HG03565 (cell line): Measurements from ENCODE around the gene FNTB.

Source experiments
- ATAC-seq: cut with Tn5 transposase; IDR thresholded peaks from one replicate; pipeline ENCODE4 v1.9.1; 2021; ENCODE audit warnings: mild to moderate bottlenecking, moderate library complexity; ENCODE audit not compliant: unreplicated experiment

The FNTB gene

DNA sequence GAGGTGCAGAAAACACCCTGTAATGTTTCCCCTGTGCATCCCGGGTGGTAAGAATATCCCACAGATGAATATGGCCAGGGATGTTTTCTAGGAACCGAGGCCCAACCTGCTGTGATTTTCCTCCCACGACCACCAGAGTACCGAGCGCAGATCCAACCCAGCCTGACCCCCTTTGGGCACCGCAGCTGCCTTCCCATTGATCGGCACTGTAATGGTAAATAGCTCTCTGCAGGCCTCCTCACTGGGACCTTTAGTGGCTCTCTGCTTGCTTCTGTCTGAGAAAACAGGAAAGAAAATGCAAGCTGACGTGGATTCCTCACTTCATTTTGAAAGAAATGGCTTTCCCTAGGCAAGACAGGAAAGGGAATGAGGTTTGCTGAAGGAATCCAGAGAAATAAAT lies 12.1 kb upstream of the FNTB start:
- ATAC-seq = no peak

DNA sequence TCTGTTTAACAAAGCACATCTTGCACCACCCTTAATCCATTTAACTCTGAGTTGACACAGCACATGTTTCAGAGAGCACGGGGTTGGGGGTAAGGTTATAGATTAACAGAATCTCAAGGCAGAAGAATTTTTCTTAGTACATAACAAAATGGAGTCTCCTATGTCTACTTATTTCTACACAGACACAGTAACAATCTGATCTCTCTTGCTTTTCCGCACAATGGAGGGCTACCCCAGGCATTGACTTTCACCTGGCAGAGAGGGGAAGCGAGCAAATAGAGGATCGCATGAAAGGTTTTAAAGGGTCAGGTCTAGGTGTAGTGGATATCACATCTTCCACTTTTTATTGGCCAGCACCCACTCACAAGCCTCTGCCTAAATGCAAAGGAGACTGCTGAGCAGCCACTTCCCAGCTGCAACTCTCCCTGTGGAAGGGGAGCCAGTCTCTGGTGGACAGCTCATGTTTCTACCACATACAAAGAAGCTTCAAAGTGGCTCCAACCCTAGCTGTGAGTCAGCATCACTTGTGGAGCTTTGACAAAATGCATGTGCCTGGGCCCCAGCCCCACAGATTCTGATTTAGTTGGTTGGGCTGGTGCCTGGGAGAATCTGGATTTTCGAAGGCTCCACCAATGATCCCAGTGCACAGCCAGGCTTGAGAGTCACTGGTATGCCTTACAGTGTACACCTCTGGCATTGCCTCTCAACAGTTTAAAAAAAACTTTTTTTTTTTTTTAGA lies 7.2 kb upstream of the FNTB start:
- ATAC-seq = no peak

DNA sequence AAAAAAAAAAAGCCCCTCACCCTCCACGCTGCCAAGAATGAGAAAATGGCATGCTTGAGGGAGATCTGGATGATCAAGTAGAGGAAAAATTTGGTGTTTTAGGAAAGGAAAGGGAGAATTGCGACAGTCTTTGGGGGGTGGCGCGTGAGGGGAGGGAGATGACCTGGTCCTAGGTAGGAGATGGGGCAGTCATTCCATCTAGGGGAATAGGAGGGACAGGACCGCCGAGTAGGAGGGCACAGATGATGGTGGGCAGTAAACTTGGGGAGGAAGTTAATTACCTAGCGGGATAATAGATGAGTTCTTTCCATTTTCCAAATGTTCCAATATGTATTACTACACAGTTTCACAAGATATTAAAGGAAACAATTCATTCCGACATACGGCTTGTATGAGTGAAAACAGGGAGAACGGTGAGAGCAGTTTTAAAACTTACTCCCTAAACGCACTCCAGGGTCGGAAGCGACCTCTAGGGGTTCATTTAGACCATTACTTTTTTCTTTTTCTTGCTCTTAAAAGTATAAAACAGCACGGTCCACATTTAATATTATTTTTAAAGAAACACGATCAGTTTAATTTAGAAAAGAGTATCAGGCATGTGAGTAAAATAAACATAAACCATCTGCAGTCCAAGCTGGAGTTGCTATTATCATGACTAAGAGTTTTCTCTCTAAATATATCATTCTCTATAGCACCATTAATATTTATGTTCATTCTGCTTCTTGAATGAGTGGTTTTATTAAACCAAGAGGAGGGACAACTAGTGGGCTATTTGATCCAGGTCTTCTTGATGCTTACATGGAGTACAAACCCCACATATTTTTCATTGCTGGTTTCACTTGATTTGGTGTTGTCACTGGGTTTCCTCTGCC lies 3.0 kb upstream of the FNTB start:
- no peak for ATAC-seq

DNA sequence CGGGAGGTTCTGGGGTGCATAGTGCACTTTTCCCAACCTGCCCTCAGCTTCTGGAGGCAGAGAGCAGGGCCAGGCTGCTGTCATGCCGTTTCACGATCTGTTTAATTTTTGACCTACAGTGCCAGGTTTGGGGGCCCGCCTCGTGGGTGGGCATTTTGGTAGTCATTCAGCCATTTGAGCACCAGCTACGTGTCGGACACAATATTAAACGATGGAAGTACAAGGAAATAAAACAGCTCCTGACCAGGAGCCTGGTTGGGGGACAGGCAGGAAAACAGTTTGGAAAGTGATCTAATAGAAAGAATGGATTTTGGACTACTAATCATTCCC lies 708 bp downstream of the FNTB start:
- no peak for ATAC-seq

DNA sequence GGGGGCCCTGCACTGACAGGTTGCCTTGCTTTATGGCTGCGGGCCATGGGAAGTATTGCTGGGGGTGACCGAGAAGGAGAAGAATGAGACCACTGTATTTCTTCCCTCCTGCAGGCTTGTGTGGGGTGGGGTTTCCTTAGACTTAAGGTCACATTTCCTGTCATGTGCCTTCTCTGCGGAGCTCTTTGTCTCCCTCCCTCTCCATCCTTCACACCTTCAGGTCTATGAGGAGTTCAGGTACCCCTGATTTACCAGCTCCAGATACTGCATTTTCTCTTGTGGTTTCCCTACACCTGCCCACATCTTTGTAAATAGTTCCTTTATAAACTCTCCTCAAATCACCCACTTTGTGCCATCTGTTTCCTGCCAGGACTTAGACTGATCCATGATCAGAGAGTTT lies 3.6 kb downstream of the FNTB start:
- no peak for ATAC-seq

DNA sequence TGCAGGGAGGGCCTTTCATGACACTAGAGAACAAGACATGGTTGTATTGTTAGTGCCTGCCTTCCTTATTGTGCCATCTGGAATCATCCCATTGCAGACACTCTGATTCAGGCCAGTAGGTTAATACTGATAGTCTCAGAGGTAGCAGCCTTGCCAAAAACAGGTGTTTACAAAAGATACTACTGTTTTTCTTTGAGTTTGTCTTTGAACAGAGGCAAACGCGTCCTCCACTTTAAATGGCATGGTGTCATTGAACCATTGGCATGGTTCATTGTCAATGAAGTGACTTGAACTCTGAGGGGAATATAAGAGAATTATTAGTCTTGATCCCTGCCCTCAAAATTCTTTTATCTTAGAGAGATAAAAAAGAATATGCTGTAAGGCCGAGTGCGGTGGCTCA lies 4.2 kb downstream of the FNTB start:
- ATAC-seq = no peak

DNA sequence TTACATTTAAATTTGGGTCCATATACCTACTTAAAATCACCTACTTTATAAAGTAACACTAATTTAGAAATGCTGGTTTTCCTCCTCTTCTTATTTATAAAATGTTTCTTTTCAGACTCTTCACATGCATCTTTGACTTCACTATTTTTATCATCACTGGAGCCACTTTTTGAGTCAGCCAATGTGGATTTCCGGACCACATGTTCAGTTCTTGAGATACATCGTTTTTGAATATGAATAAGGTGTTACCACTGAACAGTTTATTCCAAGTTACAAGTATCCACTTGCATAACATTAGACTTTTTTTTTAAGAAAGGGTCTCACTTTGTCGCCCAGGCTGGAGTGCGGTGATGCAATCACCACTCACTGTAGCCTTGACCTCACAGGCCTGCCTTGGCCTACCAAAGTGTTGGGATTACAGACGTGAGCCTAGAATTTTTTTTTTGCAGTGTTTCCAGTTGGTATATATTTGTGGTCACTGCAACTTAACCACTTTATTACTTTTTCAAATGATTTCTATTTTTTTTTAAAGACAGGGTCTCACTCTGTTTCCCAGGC lies 5.7 kb downstream of the FNTB start:
- no peak for ATAC-seq

DNA sequence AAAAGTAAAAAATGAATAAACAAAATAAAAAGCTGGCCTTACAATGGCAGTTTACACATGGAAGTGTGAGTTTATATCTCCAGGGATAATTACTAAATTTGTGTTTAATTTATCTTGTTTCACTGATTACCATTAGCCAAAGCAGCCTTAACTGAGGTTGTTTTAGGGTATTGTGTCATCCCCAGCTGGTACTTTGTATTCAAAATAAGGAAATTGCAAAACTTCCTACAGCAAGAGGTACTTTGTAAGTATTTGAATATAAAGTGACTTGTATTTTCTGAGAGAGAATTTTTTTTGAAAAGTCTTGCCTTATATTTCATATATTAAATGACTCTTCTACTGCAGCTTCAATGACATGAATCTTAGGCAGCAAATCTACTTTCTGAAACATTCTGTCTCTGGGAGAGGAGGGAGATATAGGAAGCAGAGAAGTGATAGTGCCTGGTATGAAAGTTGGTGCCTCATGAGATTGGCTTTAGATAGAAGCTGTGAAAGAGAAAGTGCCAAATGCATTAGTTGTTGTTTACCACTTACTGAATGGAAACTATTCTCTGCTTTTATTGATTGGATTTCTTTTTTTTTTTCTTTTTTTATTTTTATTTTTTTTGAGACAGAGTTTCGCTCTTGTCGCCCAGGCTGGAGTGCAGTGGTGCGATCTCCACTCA lies 6.7 kb downstream of the FNTB start:
- no peak for ATAC-seq

DNA sequence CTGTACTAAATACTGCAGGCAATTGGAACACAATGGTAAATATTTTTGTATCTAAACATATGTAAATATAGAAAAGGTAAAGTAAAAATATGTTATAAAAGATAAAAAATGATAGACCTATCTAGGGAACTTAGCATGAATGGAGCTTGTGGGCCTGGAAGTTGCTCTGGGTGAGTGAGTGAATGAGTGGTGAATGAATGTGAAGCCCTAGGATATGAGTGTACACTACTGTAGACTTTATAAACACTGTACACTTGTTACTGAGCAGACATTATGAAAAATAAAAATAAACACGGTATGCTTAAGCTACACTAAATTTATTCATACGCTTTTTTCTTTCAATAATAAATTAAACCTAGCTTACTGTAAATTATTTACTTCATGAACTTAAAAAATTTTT lies 7.8 kb downstream of the FNTB start:
- no peak for ATAC-seq

DNA sequence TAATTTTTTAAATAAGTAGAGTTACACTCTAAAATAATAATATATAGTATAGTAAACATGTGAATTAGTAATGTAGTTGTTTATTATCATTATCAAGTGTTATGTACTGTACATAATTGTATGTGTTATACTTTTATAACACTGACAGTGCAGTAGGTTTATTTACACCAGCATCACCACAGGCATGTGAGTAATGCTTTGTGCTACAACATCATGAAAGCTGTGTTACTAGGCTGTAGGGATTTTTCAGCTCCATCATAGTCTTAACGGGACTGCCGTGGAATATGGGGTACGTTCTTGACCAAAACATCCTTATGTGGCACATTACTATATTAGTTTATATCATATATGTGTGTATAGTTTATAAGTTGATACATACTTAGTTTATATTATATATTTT lies 8.6 kb downstream of the FNTB start:
- no peak for ATAC-seq

DNA sequence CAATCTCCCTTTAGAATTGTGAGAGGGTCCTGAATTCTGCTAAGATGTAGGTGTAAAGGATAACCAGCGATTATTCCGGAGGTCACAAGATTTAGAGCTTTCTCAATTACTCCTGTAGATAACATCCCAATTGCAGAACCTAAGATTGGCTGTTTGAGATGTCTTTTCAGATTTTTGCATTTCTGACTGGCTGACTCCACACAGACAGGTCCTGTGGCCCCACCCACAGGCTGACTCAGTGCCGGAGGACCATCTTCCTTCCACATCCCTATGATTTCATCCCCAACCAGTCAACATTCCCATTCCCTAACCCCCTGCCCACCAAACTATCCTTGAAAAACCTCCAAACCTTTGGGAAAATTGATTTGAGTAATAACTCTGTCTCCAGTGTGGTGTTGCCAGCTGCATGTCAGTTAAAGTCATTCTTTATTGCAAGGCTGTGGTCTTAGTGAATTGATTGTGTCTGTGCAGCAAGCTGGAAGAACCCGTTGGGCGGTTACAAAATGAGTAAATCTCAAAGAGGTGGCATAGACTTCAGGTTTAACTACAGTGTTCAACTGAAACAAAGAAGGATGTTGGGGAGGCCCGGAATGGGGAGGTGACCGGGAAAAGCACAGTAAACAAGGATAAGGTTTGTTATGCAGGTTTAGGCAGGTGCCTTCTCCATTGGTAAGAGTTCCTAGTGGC lies 10.6 kb downstream of the FNTB start:
- no peak for ATAC-seq

DNA sequence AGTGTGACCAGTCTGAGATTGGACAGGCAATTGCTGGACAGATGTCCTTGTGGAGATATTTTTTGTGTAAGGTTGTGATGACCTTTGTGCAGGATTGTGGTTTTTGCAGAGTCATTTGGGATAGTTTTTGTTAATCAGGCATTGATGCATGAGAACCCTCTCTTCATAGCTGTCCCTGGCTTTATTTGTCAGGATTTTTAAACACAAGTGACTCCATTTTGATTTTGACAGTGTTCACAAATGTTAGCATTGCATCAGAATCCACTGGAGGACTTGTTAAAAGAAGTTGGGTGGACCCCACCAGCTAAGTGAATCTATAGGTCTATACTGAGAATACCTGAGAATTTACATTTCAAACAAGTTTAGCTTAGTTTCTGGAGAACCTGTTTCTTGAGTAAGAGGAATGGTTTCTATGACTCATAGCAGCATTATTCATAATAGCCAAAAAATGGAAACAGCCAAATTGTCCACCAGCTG lies 11.8 kb downstream of the FNTB start:
- no peak for ATAC-seq

DNA sequence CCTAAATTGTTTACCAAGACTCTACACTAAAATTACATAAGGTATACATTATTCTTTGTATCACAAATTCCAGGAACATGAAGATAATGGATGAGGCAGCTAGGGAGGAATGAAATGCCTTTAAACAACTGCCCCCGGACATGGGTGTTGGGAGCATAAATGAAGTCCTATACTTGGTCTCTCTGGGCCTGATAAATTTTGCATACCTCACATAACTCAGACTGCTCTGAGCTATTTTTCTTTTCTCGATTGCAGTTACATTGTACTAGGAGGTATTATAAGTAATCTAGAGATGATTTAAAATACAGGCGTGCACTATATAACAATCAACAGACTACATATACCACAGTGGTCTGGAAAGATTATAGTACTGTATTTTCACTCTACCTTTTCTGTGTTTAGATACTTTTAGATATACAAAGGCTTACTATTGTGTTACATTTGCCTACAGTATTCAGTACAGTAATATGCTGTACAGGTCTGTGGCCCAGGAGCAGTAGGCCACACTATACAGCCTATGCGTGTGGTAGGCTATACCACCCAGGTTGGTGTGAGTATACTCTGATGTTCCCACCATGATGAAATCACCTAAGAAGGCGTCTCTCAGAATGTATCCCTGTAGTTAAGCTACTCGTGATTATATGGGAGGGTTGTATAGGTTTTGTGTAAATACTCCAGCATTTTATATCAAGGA lies 14.3 kb downstream of the FNTB start:
- ATAC-seq = no peak

DNA sequence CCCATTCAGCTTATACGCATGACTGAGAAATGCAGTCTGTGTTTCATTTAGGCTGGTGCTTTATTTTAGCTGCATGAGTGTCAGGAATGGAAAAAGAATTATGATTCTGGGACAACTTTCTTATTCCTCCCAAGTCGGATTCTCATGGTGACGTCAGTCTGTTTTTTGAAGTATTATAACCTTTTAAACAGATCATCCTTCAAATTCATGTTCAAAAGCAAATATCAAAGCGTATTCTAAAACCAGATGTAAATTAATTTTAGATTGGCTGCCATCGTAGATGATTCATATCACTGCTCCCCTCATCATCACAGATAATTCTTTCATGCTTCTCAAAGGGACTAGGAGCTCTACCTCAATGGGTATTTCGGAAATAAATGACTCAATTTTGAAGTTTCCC lies 15.0 kb downstream of the FNTB start:
- ATAC-seq = no peak

DNA sequence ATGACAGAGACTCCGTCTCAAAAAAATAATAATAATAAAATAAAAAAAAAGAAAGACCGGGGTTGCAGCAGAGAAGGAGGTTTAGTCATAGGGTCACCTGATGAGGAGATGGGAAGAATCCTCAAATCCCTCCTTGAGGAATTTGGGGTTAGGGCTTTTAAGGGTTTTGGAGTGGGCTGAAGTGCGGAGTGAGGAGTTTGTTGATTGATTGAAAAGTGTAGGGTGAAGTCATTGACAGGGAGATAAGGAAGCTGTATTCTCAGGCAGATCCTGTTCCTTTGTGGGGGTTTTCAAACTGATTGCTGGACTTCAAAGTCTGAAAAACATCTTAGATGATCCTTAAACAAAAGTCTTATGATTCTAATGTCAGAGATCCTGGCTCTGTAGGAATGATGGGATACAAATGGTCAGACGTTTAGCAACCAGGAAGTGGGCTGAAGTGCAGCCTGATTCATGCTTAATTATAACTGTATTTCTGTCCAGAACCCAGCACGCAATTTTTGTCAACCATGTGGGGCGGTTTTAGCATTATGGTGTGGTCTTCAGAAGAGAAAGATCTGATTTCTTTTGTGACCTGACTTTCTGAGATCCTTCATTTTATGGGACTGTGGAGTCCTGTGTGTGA lies 16.0 kb downstream of the FNTB start:
- no peak for ATAC-seq

DNA sequence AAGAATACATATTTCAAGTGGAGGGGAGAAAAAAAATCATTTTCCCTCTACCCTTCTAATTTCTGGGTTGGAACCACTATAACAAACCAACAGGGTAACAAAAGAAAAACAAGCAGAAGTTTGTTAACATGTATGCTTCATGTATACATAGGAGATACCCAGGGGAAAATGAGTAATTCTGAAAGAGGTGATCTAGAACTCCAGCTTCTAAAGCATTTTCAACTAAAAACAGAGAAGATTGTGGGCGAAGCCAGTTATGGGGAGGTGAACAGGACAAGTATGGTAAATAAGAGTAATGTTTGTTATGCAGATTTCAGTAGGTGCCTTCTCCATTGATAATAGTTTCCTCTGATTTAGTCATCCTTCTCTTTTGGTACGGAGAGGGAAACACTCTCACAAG lies 16.7 kb downstream of the FNTB start:
- ATAC-seq = peak; percentile 58

DNA sequence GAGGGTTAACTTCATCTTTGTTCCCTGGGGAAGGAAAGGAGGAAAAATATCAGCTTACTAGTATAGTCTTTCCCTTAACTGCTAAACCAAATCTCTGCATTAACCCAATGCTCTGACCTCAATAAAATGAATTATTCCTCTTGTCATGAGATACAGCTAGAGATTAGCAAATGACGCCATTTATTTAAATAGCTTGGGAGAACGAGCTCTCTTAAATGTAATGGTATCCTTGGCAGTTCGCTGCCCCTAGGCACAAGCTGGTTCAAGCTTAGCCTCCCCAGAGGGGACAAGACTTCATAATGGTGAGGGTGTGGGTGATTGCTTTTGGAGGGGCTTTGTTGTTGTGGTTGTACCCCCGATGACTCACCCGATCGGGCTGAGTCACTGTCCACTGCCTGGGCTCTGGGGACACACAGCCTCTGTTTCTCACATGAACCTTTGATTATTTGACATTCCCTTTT lies 19.6 kb downstream of the FNTB start:
- ATAC-seq = no peak

DNA sequence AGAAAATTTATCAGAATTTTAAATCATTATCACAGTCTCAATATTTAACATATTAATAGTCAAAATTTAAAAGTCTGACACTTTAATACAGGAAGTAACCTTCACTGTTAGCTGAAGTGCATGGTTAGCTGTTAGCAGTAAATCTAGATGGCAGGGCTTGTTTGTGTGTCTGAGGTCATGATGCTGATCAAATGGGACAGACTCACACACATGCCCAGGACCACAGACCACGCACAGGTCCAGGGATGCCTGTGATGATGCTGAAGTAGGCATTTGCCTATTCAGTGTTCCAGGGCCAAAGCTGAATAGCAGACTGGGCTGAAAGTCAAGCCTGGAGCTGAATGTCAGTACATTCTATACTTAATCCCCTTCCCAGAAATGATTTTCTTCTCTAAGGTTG lies 20.5 kb downstream of the FNTB start:
- ATAC-seq = no peak

DNA sequence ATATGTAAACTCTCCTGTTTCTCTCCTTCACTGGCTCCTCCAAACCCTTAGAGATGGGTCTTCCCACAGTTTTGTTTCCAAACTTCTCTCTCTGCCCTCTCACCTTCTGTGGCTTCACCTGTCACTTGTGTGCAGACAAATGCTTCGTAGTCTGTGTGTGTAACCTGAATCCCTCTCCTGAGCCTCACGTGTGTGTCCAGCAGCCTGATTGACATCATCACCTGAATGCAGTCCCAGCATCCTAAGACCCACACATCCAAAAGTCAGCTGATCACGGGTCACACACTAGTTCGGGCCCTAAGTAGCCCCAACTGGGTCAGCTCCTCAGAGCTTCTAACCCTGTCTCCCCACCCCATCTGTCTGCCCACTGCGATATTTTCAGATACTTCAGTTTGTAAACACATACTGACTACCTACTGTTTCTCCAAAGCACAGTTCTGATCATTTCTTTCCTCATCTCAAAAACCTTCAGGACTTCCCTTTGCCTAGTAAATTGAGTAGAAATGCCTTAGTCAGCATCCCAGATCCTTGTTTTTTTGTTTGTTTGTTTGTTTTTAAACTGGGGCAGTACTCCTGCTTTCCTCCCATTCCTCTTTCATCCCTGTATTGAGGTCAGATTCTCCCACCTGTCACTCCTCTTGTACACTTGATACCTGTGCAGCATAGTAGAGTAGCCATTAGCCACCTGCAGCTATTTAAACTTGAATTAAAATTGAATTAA lies 23.7 kb downstream of the FNTB start:
- ATAC-seq = no peak
